ENCODE data around the gene FRAS1. TPM values are rescaled to one million over a fixed set of nuclear protein-coding genes. Genes with fewer than 3 reads are reported as not detected.

Gene FRAS1
- total and polyA plus RNA-seq, 9 of the 15 experiments (the other 6 are each of a cell fraction or from before 2014, with no cell fraction given): under 0.01 to 0.11 (median 0.04) TPM; not detected in 2

GRCh38 chr4:78484574-78484973 lies 427.5 kb downstream of the FRAS1 start (continued):
- TF ChIP-seq MEIS2 (IDR thresholded peaks at IDR 0.05; ENCODE audit: partially characterized antibody) (peak; percentile 86), EP400 (IDR thresholded peaks at IDR 0.05) (peak; percentile 25; the same call in 1 of the 2 replicates), GATA2 (CRISPR knock-in tag; IDR thresholded peaks at IDR 0.05) (peak; percentile 94), RBM14 (IDR thresholded peaks at IDR 0.05; ENCODE audit: borderline replicate concordance, insufficient read depth, low read depth, low read length) (no peak), SMARCE1 (IDR thresholded peaks at IDR 0.05) (peak; percentile 93), SMAD3 (CRISPR knock-in tag; conservative IDR thresholded peaks at IDR 0.05) (peak; percentile 65; the same call in 1 of the 2 replicates), BHLHE40 (IDR thresholded peaks at IDR 0.05; ENCODE audit: low read length) (peak; percentile 79), AFF4 (CRISPR knock-in tag; IDR thresholded peaks at IDR 0.05) (no peak), MYNN (IDR thresholded peaks at IDR 0.05) (0 out of 2 replicates have a peak, but pooled peaks have one; percentile 55), MYNN (CRISPR knock-in tag; IDR thresholded peaks at IDR 0.05) (no peak), NR2C2 (CRISPR knock-in tag; IDR thresholded peaks at IDR 0.05) (no peak), NR2C2 (tag; IDR thresholded peaks at IDR 0.05) (peak; percentile 56; the same call in 1 of the 2 replicates), ZBTB8A (IDR thresholded peaks at IDR 0.05; ENCODE audit: partially characterized antibody) (no peak), EP300 (IDR thresholded peaks at IDR 0.05; ENCODE audit: low read length) (peak; percentile 96), CXXC5 (CRISPR knock-in tag; IDR thresholded peaks at IDR 0.05) (peak; percentile 60), ZNF551 (CRISPR knock-in tag; IDR thresholded peaks at IDR 0.05) (no peak), ZNF24 (IDR thresholded peaks at IDR 0.05) (0 out of 2 replicates have a peak, but pooled peaks have one; percentile 31), TCF7 (IDR thresholded peaks at IDR 0.05; ENCODE audit: borderline replicate concordance) (0 out of 2 replicates have a peak, but pooled peaks have one; percentile 62), SOX6 (IDR thresholded peaks at IDR 0.05) (peak; percentile 98), ZNF583 (CRISPR knock-in tag; IDR thresholded peaks at IDR 0.05) (peak; percentile 36; the same call in 1 of the 2 replicates), L3MBTL2 (IDR thresholded peaks at IDR 0.05) (peak; percentile 24; the same call in 1 of the 2 replicates), ATF1 (CRISPR knock-in tag; IDR thresholded peaks at IDR 0.05) (no peak), ATF1 (tag; IDR thresholded peaks at IDR 0.05) (peak; percentile 24; the same call in 1 of the 2 replicates), FOXK2 (conservative IDR thresholded peaks at IDR 0.05 in 1 of 2, IDR thresholded peaks at IDR 0.05 in 1 of 2; ENCODE audit: low read depth in 2 of 2) (peak; percentile 62 to 63; a peak in 3 of 4 replicates)
- TF ChIP-seq, protein P1, sequence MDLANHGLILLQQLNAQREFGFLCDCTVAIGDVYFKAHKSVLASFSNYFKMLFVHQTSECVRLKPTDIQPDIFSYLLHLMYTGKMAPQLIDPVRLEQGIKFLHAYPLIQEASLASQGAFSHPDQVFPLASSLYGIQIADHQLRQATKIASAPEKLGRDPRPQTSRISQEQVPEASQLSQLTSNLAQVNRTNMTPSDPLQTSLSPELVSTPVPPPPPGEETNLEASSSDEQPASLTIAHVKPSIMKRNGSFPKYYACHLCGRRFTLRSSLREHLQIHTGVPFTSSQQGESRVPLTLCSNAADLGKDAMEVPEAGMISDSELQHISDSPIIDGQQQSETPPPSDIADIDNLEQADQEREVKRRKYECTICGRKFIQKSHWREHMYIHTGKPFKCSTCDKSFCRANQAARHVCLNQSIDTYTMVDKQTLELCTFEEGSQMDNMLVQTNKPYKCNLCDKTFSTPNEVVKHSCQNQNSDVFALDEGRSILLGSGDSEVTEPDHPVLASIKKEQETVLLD (IDR thresholded peaks at IDR 0.05): 0 out of 2 replicates have a peak, but pooled peaks have one; percentile 8
- TF ChIP-seq, protein P2, sequence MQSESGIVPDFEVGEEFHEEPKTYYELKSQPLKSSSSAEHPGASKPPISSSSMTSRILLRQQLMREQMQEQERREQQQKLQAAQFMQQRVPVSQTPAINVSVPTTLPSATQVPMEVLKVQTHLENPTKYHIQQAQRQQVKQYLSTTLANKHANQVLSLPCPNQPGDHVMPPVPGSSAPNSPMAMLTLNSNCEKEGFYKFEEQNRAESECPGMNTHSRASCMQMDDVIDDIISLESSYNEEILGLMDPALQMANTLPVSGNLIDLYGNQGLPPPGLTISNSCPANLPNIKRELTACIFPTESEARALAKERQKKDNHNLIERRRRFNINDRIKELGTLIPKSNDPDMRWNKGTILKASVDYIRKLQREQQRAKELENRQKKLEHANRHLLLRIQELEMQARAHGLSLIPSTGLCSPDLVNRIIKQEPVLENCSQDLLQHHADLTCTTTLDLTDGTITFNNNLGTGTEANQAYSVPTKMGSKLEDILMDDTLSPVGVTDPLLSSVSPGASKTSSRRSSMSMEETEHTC (IDR thresholded peaks at IDR 0.05): peak; percentile 89
